Measurements from ENCODE around the gene FILIP1L.
"Not testable (repeated sequence)": the region's sequence is repeated elsewhere in the genome, so short reads cannot be mapped to it uniquely, and the experiment has no call there.

FILIP1L gene

GRCh38 chr3:100053951-100054620, 60.2 kb downstream of the FILIP1L start:
- H4K12ac ChIP-seq (ENCODE audit: low read depth, low read length): no peak overlapping the region
- H4K91ac ChIP-seq (ENCODE audit: low read depth, low read length): no peak overlapping the region
- H3K9me3 ChIP-seq (ENCODE audit: insufficient read depth, low read depth, low read length): no peaks in the 10 kb centered on the region
- H3K4ac ChIP-seq (ENCODE audit: low read depth, low read length): no peak overlapping the region
- H3K36me3 ChIP-seq (ENCODE audit: control insufficient read depth in 1 of 2, insufficient read depth in 2 of 2, low read length in 2 of 2): peaks cover 0 to 2% of the 10 kb centered on the region in 2 experiments
- no peak overlapping the region for H4K8ac ChIP-seq (ENCODE audit: low read depth, low read length)
- H3K79me2 ChIP-seq (ENCODE audit: control insufficient read depth, insufficient read depth, low read length, poor library complexity): no peaks in the 10 kb centered on the region
- no peak overlapping the region for H2AK5ac ChIP-seq (ENCODE audit: low read length)
- H3K14ac ChIP-seq (ENCODE audit: low read length): no peak overlapping the region
- DNase-seq: no peak
- WGBS (ENCODE audit: extremely low coverage, insufficient coverage, insufficient read length): no CpG with 5 or more reads among the region's 6 CpGs
- H3K27ac ChIP-seq (ENCODE audit: low read depth, low read length): no peak overlapping the region
- H3K18ac ChIP-seq (ENCODE audit: low read length): no peak overlapping the region
- no peak overlapping the region for H3K23ac ChIP-seq (ENCODE audit: low read length)
- H3K9ac ChIP-seq (ENCODE audit: low read length): no peak overlapping the region
- H2AFZ ChIP-seq (ENCODE audit: insufficient read depth, low read length, poor library complexity): no peak overlapping the region
- H2BK120ac ChIP-seq (ENCODE audit: insufficient read depth, low read length, poor library complexity): no peak overlapping the region
- H3K4me1 ChIP-seq (ENCODE audit: control insufficient read depth in 1 of 2, insufficient read depth in 2 of 2, low read length in 2 of 2): no peaks in the 10 kb centered on the region
- H3K79me1 ChIP-seq (ENCODE audit: low read length): no peaks in the 10 kb centered on the region
- no peak overlapping the region for H2BK12ac ChIP-seq (ENCODE audit: low read length)
- H2BK5ac ChIP-seq (ENCODE audit: low read depth, low read length, poor library complexity): no peak overlapping the region
- H3K4me2 ChIP-seq (ENCODE audit: low read length): no peak overlapping the region
- no peaks in the 10 kb centered on the region for H3K27me3 ChIP-seq (ENCODE audit: insufficient read depth, low read length)
- no peak overlapping the region for H3K4me3 ChIP-seq (ENCODE audit: low read depth, low read length)

DNA sequence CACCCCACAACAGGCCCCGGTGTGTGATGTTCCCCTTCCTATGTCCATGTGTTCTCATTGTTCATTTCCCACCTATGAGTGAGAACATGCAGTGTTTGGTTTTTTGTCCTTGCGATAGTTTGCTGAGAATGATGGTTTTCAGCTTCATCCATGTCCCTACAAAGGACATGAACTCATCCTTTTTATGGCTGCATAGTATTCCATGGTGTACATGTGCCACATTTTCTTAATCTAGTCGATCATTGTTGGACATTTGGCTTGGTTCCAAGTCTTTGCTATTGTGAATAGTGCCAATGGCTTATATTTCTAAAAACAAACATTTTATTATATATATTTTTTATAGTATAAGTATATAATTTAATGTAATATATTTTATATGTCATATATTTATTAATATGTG, 62.8 kb downstream of the FILIP1L start:
- not testable (repeated sequence) for H2BK120ac ChIP-seq (ENCODE audit: insufficient read depth, low read length, poor library complexity); H3K27me3 ChIP-seq (ENCODE audit: insufficient read depth, low read length)
- WGBS (ENCODE audit: extremely low coverage, insufficient coverage, insufficient read length): no CpG with 5 or more reads among the region's 3 CpGs

GRCh38 chr3:100048248-100048647, 66.1 kb downstream of the FILIP1L start:
- no peak overlapping the region for H4K8ac ChIP-seq (ENCODE audit: low read depth, low read length)
- WGBS (ENCODE audit: extremely low coverage, insufficient coverage, insufficient read length): no CpG with 5 or more reads among the region's 3 CpGs
- H3K79me1 ChIP-seq (ENCODE audit: low read length): peaks cover 2% of the 10 kb centered on the region
- H2BK12ac ChIP-seq (ENCODE audit: low read length): no peak overlapping the region
- H3K4me3 ChIP-seq (ENCODE audit: low read depth, low read length): no peak overlapping the region
- no peak overlapping the region for H2BK120ac ChIP-seq (ENCODE audit: insufficient read depth, low read length, poor library complexity)
- H3K23ac ChIP-seq (ENCODE audit: low read length): no peak overlapping the region
- no peak overlapping the region for H3K4ac ChIP-seq (ENCODE audit: low read depth, low read length)
- no peaks in the 10 kb centered on the region for H3K27me3 ChIP-seq (ENCODE audit: insufficient read depth, low read length)
- no peak overlapping the region for H2AK5ac ChIP-seq (ENCODE audit: low read length)
- no peak overlapping the region for H3K9ac ChIP-seq (ENCODE audit: low read length)
- no peaks in the 10 kb centered on the region for H3K79me2 ChIP-seq (ENCODE audit: control insufficient read depth, insufficient read depth, low read length, poor library complexity)
- H2BK5ac ChIP-seq (ENCODE audit: low read depth, low read length, poor library complexity): no peak overlapping the region
- no peak overlapping the region for H3K4me2 ChIP-seq (ENCODE audit: low read length)
- H3K27ac ChIP-seq (ENCODE audit: low read depth, low read length): no peak overlapping the region
- peaks cover 2 to 7% of the 10 kb centered on the region in 2 experiments for H3K4me1 ChIP-seq (ENCODE audit: control insufficient read depth in 1 of 2, insufficient read depth in 2 of 2, low read length in 2 of 2)
- H2AFZ ChIP-seq (ENCODE audit: insufficient read depth, low read length, poor library complexity): no peak overlapping the region
- no peaks in the 10 kb centered on the region for H3K9me3 ChIP-seq (ENCODE audit: insufficient read depth, low read depth, low read length)
- H3K18ac ChIP-seq (ENCODE audit: low read length): no peak overlapping the region
- peaks cover 0 to 1% of the 10 kb centered on the region in 2 experiments for H3K36me3 ChIP-seq (ENCODE audit: control insufficient read depth in 1 of 2, insufficient read depth in 2 of 2, low read length in 2 of 2)
- H4K91ac ChIP-seq (ENCODE audit: low read depth, low read length): no peak overlapping the region
- DNase-seq: no peak
- no peak overlapping the region for H4K12ac ChIP-seq (ENCODE audit: low read depth, low read length)
- H3K14ac ChIP-seq (ENCODE audit: low read length): no peak overlapping the region

More for the DNA sequence above, 62.8 kb downstream of the FILIP1L start:
- H4K8ac ChIP-seq (ENCODE audit: low read depth, low read length); H3K4me1 ChIP-seq (ENCODE audit: control insufficient read depth in 1 of 2, insufficient read depth in 2 of 2, low read length in 2 of 2); H2BK12ac ChIP-seq (ENCODE audit: low read length); H3K23ac ChIP-seq (ENCODE audit: low read length); H3K9ac ChIP-seq (ENCODE audit: low read length); H3K4ac ChIP-seq (ENCODE audit: low read depth, low read length); H2AFZ ChIP-seq (ENCODE audit: insufficient read depth, low read length, poor library complexity); H4K91ac ChIP-seq (ENCODE audit: low read depth, low read length); H3K79me2 ChIP-seq (ENCODE audit: control insufficient read depth, insufficient read depth, low read length, poor library complexity); H3K4me3 ChIP-seq (ENCODE audit: low read depth, low read length); H2AK5ac ChIP-seq (ENCODE audit: low read length); H3K4me2 ChIP-seq (ENCODE audit: low read length); H3K9me3 ChIP-seq (ENCODE audit: insufficient read depth, low read depth, low read length); H3K36me3 ChIP-seq (ENCODE audit: control insufficient read depth in 1 of 2, insufficient read depth in 2 of 2, low read length in 2 of 2); H3K18ac ChIP-seq (ENCODE audit: low read length); DNase-seq; H3K14ac ChIP-seq (ENCODE audit: low read length); H2BK5ac ChIP-seq (ENCODE audit: low read depth, low read length, poor library complexity); H3K79me1 ChIP-seq (ENCODE audit: low read length); H3K27ac ChIP-seq (ENCODE audit: low read depth, low read length); H4K12ac ChIP-seq (ENCODE audit: low read depth, low read length): not testable (repeated sequence)

- no peak overlapping the region for H2AFZ ChIP-seq (ENCODE audit: insufficient read depth, low read length, poor library complexity)
- H4K91ac ChIP-seq (ENCODE audit: low read depth, low read length): no peak overlapping the region
- H3K4ac ChIP-seq (ENCODE audit: low read depth, low read length): no peak overlapping the region
- H3K23ac ChIP-seq (ENCODE audit: low read length): no peak overlapping the region
- H2BK120ac ChIP-seq (ENCODE audit: insufficient read depth, low read length, poor library complexity): no peak overlapping the region
- H3K9ac ChIP-seq (ENCODE audit: low read length): no peak overlapping the region
- no peaks in the 10 kb centered on the region for H3K27me3 ChIP-seq (ENCODE audit: insufficient read depth, low read length)
- H3K79me2 ChIP-seq (ENCODE audit: control insufficient read depth, insufficient read depth, low read length, poor library complexity): no peaks in the 10 kb centered on the region
- H2BK12ac ChIP-seq (ENCODE audit: low read length): no peak overlapping the region
- peak in 1 of 2 donors; percentile 6 for DNase-seq
- peaks cover 4% of the 10 kb centered on the region for H3K79me1 ChIP-seq (ENCODE audit: low read length)
- H3K9me3 ChIP-seq (ENCODE audit: insufficient read depth, low read depth, low read length): no peaks in the 10 kb centered on the region
- H3K18ac ChIP-seq (ENCODE audit: low read length): no peak overlapping the region
- no peak overlapping the region for H3K27ac ChIP-seq (ENCODE audit: low read depth, low read length)
- no peak overlapping the region for H3K4me2 ChIP-seq (ENCODE audit: low read length)
- H4K12ac ChIP-seq (ENCODE audit: low read depth, low read length): no peak overlapping the region
- H3K14ac ChIP-seq (ENCODE audit: low read length): no peak overlapping the region
- H3K4me1 ChIP-seq (ENCODE audit: control insufficient read depth in 1 of 2, insufficient read depth in 2 of 2, low read length in 2 of 2): peaks cover 2 to 9% of the 10 kb centered on the region in 2 experiments
- no peaks in the 10 kb centered on the region for H3K36me3 ChIP-seq (ENCODE audit: control insufficient read depth in 1 of 2, insufficient read depth in 2 of 2, low read length in 2 of 2)
- H2AK5ac ChIP-seq (ENCODE audit: low read length): no peak overlapping the region
- H3K4me3 ChIP-seq (ENCODE audit: low read depth, low read length): no peak overlapping the region
- H4K8ac ChIP-seq (ENCODE audit: low read depth, low read length): no peak overlapping the region
- WGBS (ENCODE audit: extremely low coverage, insufficient coverage, insufficient read length): no CpG with 5 or more reads among the region's 6 CpGs
- no peak overlapping the region for H2BK5ac ChIP-seq (ENCODE audit: low read depth, low read length, poor library complexity)
Measured at GRCh38 chr3:100047455-100048141, 66.7 kb downstream of the FILIP1L start.
